ENCODE data around the gene SUPT4H1. TPM values are rescaled to one million over a fixed set of nuclear protein-coding genes. Genes with fewer than 3 reads are reported as not detected.

The SUPT4H1 gene
- total RNA-seq, 2 donors from 2014 or later: 44.8 to 70.0 TPM

DNA sequence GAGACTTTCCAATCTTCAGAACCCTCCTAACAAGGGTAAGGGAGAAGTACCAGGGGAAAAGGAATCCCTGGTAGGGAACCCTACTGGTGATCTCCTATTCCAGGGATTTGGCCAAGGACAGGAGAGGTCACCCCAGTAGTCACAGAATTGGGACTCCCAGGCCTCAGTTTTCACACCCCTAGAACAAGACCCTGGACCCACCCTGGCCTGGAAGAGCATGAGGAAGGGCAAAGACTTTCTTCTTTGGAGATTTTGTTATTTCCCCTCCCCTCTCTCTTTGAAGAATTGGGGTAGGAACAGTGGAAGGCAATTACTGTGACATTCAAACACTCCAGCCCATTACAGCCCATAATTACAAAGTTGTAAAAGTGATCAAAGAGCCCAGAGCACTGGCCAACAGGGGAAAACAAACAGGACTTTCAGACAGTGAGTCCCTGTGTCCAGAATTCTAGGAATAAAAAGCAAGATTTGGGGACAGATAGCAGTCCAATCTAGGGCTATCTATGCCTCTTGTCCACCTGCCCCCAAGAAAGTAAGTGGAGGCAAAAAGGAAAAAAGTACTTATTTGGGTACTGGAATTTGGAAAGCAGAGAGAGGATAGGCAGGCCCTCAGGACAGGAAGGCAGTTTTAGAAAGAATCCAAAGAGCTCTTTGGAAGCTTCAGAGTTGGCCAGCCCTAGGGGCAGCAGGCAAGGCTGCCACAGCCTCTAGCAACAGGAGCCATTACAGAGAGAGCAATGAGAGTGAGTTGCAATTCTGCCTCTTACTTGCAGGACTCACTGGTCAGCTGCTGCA, 13.4 kb upstream of the SUPT4H1 start:
- no peaks in the 10 kb centered on the region for H3K36me3 ChIP-seq
- DNase-seq (ENCODE audit: low spot score): no peak
- no peaks in the 10 kb centered on the region for H3K9me3 ChIP-seq
- peak overlapping the region; percentile 47 to 57 for H3K27ac ChIP-seq
- H3K27me3 ChIP-seq (replicated peaks; ENCODE audit: insufficient read depth): no peaks in the 10 kb centered on the region
- H3K4me3 ChIP-seq: no peak overlapping the region
- TF ChIP-seq POLR2A (IDR thresholded peaks at IDR 0.05): no peak
- no peak for TF ChIP-seq POLR2AphosphoS5 (IDR thresholded peaks at IDR 0.05)
- H3K4me1 ChIP-seq (replicated peaks): peaks cover 3% of the 10 kb centered on the region
- intact Hi-C loops (cut with DNase I): no loop called here

DNA sequence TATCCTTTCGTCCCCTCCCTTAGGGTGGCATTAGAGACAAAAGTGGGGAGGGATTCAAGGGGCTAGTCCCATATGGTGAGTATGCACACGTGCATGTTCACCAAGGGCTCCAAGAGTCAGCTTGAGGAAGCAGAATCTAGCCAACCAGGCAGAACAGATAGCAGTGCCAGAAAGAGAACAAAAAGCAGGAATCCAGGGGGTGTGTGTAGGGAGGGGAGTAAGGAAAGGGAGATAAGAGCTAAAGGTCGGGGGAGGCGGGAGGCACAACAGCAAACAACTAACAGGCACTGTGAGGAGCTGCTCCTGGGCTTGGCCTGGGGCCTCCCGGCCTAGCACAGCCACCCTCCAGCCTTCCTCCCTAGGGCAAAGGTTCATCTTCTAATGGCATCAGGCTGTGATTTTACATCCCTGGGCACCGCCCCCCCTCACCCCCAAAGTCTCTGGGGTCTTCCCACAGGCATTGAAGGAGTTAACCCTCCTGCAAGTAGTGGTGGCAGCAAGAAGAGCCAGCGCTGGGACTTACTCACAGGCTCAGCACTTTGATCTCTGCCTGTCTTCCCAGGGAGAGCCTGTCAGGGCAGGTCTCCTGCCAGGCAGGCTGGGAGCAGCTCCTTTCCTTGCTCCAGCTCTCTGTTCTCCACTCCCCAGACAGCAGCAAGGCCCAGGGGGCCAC, 12.4 kb upstream of the SUPT4H1 start:
- no peaks in the 10 kb centered on the region for H3K36me3 ChIP-seq
- DNase-seq (ENCODE audit: low spot score): peak; percentile 36
- no peaks in the 10 kb centered on the region for H3K9me3 ChIP-seq
- TF ChIP-seq POLR2A (IDR thresholded peaks at IDR 0.05): no peak
- TF ChIP-seq, protein P1, sequence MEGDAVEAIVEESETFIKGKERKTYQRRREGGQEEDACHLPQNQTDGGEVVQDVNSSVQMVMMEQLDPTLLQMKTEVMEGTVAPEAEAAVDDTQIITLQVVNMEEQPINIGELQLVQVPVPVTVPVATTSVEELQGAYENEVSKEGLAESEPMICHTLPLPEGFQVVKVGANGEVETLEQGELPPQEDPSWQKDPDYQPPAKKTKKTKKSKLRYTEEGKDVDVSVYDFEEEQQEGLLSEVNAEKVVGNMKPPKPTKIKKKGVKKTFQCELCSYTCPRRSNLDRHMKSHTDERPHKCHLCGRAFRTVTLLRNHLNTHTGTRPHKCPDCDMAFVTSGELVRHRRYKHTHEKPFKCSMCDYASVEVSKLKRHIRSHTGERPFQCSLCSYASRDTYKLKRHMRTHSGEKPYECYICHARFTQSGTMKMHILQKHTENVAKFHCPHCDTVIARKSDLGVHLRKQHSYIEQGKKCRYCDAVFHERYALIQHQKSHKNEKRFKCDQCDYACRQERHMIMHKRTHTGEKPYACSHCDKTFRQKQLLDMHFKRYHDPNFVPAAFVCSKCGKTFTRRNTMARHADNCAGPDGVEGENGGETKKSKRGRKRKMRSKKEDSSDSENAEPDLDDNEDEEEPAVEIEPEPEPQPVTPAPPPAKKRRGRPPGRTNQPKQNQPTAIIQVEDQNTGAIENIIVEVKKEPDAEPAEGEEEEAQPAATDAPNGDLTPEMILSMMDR (IDR thresholded peaks at IDR 0.05): no peak
- TF ChIP-seq POLR2AphosphoS5 (IDR thresholded peaks at IDR 0.05): no peak
- intact Hi-C loops (cut with DNase I): no loop called here
- peaks cover 3% of the 10 kb centered on the region for H3K4me1 ChIP-seq (replicated peaks)
- WGBS: 39% methylated on average over 7 of the region's 7 CpGs
- H3K27me3 ChIP-seq (replicated peaks; ENCODE audit: insufficient read depth): no peaks in the 10 kb centered on the region
- peak overlapping the region; percentile 47 to 57 for H3K27ac ChIP-seq
- no peak overlapping the region for H3K4me3 ChIP-seq

DNA sequence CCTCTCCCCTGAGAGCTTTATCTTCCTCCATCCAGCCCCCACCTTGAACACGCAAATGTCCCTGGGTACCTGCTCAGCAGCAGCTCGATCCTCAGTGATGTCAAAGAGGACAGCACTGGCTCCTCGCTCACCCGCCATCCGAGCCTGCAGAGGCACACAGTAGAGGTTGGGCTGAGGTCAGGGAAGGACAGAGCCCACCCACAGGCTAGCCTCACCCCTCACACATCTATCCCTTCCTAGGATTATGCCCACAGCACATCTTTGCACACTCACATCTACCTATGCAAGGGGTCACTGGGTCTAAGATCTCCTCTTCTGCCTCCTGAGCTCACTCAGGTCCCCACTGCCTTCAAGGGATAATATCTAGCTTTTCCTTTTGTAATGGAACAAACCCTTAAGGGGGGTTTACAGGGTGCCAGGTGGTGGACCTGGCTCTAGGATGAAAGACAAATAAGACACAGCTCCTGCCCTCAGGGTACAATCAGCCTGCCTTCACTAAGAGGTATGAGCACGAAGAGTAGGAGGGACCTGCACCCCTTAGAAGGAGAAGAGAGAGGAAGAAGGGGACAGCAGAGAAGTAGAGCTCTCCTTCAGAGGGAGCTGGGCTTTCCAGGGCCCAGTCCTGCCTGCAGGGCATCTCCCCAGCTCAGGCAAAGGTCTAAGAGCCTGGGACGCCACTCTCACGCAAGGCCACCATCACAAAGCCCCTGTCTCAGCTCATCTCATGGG, 11.6 kb upstream of the SUPT4H1 start:
- intact Hi-C loops (cut with DNase I): no loop called here
- Histone ChIP-seq H3K36me3 (no peaks in the 10 kb centered on the region), H3K9me3 (no peaks in the 10 kb centered on the region), H3K4me1 (replicated peaks) (peaks cover 3% of the 10 kb centered on the region), H3K27me3 (replicated peaks; ENCODE audit: insufficient read depth) (no peaks in the 10 kb centered on the region), H3K27ac (no peak overlapping the region), H3K4me3 (no peak overlapping the region)
- TF ChIP-seq, protein P1 (IDR thresholded peaks at IDR 0.05): no peak
- TF ChIP-seq POLR2A (IDR thresholded peaks at IDR 0.05) (no peak), POLR2AphosphoS5 (IDR thresholded peaks at IDR 0.05) (no peak)
- DNase-seq (ENCODE audit: low spot score): no peak
- 69% methylated on average over 8 of the region's 8 CpGs for WGBS

DNA sequence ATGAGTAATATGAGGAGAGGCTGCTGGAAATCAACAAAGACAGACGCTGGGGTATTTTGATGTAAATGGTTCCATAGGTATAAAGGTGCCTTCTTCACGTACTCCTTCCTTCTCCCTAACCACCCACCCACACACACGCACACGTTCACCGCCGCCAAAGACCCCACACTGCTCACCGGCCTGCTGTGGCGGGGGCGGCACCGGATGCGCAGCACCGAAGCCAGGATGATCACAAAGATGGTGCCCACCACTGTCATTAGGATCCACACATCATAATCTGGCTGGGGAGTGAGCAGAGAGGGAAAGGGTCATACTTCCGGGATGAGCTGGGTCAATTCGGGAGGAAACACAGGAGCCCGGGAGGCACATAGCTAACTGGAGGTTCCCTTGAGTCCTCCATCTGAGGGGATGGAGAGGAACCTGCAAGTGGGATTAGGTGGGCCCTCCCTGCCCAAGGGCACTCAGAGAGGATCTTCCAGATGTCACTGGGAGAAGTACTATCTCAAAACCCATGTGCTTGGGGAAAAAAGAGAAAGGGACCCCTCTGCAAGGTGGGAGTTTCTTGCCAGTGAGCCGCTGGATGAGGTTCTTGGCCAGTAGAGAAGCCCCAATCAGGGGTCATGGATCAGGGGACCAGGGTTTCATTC, 10.5 kb upstream of the SUPT4H1 start:
- 85% methylated on average over 16 of the region's 16 CpGs for WGBS
- Histone ChIP-seq H3K4me3 (no peak overlapping the region), H3K4me1 (replicated peaks) (peaks cover 3% of the 10 kb centered on the region), H3K27me3 (replicated peaks; ENCODE audit: insufficient read depth) (no peaks in the 10 kb centered on the region), H3K27ac (no peak overlapping the region), H3K36me3 (no peaks in the 10 kb centered on the region), H3K9me3 (no peaks in the 10 kb centered on the region)
- DNase-seq (ENCODE audit: low spot score): no peak
- TF ChIP-seq POLR2A (IDR thresholded peaks at IDR 0.05) (no peak), POLR2AphosphoS5 (IDR thresholded peaks at IDR 0.05) (no peak)
- TF ChIP-seq, protein P1 (IDR thresholded peaks at IDR 0.05): no peak
- intact Hi-C loops (cut with DNase I): no loop called here
